GM21447 (cell line): ENCODE results near the gene CD19.
"Not testable (repeated sequence)": the region's sequence is repeated elsewhere in the genome, so short reads cannot be mapped to it uniquely, and the experiment has no call there.

Experiments
- ATAC-seq: cut with Tn5 transposase; IDR thresholded peaks from one replicate; pipeline ENCODE4 v1.9.1; 2021; ENCODE audit not compliant: unreplicated experiment

CD19 gene

GRCh38 chr16:28931801-28932225 lies at the start of gene CD19:
TSS of gene CD19 (plus strand) at chr16:28931971. CDS start at chr16:28932001, 30 bp downstream.
- no peak for ATAC-seq

GRCh38 chr16:28882551-28883160 lies 49.1 kb upstream of the CD19 start:
- ATAC-seq = no peak

GRCh38 chr16:28883221-28883996 lies 48.4 kb upstream of the CD19 start:
- no peak for ATAC-seq

- ATAC-seq = no peak
Observed at GRCh38 chr16:28884045-28884444, 47.7 kb upstream of the CD19 start.

- no peak for ATAC-seq
Observed at GRCh38 chr16:28886945-28887344, 44.8 kb upstream of the CD19 start.

GRCh38 chr16:28890355-28890754 lies 41.4 kb upstream of the CD19 start:
- not testable (repeated sequence) for ATAC-seq

- no peak for ATAC-seq
Observed at GRCh38 chr16:28891964-28892890, 39.5 kb upstream of the CD19 start.

GRCh38 chr16:28893291-28893690 lies 38.5 kb upstream of the CD19 start:
- no peak for ATAC-seq

- no peak for ATAC-seq
Observed at GRCh38 chr16:28895609-28896008, 36.2 kb upstream of the CD19 start.

GRCh38 chr16:28897826-28898225 lies 33.9 kb upstream of the CD19 start:
- no peak for ATAC-seq

- ATAC-seq = no peak
Observed at GRCh38 chr16:28898266-28898665, 33.5 kb upstream of the CD19 start.

GRCh38 chr16:28898942-28899341 lies 32.8 kb upstream of the CD19 start:
- no peak for ATAC-seq

- ATAC-seq = no peak
Observed at GRCh38 chr16:28899882-28900590, 31.7 kb upstream of the CD19 start.

GRCh38 chr16:28900601-28901000 lies 31.2 kb upstream of the CD19 start:
- no peak for ATAC-seq

- no peak for ATAC-seq
Observed at GRCh38 chr16:28901862-28902261, 29.9 kb upstream of the CD19 start.

GRCh38 chr16:28902909-28903308 lies 28.9 kb upstream of the CD19 start:
- ATAC-seq = no peak

- no peak for ATAC-seq
Observed at GRCh38 chr16:28903344-28904042, 28.3 kb upstream of the CD19 start.

- ATAC-seq = no peak
Observed at GRCh38 chr16:28904363-28904762, 27.4 kb upstream of the CD19 start.

- ATAC-seq = no peak
Observed at GRCh38 chr16:28904828-28905227, 26.9 kb upstream of the CD19 start.

- no peak for ATAC-seq
Observed at GRCh38 chr16:28905229-28905754, 26.5 kb upstream of the CD19 start.
